Caco-2 (cell line): ENCODE data around the gene SPPL2B. TPM values are rescaled to one million over a fixed set of nuclear protein-coding genes. Genes with fewer than 3 reads are reported as not detected.

Experiments used
- BruUV-seq: library from RNA; stranded (reverse); fragments of 400-500 nt; replicated peaks from 2 replicates; lab custom pipeline; 2021; lab: Mats Ljungman, UMichigan
- CTCF ChIA-PET: fragments of 300-600 bp; sonication (Branson Sonifier 250); formaldehyde crosslinking; loops from one replicate; lab custom pipeline; 2022; ENCODE audit warnings: antibody characterized with exemption; lab: Charles Lee
- POLR2A ChIA-PET: fragments of 300-600 bp; sonication (Branson Sonifier 250); formaldehyde crosslinking; loops from one replicate; lab custom pipeline; 2022; ENCODE audit warnings: antibody characterized with exemption; lab: Charles Lee
- DNase-seq, 2 experiments: peaks; one replicate each; pipeline versions ENCODE4 v3.0.0 to v3.0.0-alpha.2; 2020 to 2022
- H3K27me3 ChIP-seq: replicated peaks from 2 replicates; pipeline ENCODE4 v1.6.0; 2011; ENCODE audit warnings: low read length; ENCODE audit not compliant: control insufficient read depth, insufficient read depth
- H3K36me3 ChIP-seq: 2 replicates; pipeline ENCODE4 v1.5.1; 2011; ENCODE audit warnings: low read length; ENCODE audit not compliant: control insufficient read depth, insufficient read depth
- H3K4me1 ChIP-seq: fragments of 250-450 bp; sonication (Bioruptor Pico); 2 replicates; pipeline ENCODE4 v1.5.1; 2020; ENCODE audit warnings: mild to moderate bottlenecking
- H3K4me3 ChIP-seq: 2 replicates; pipeline ENCODE4 v1.5.1; 2011; ENCODE audit warnings: low read depth, mild to moderate bottlenecking, control low read depth, low read length
- H3K9me3 ChIP-seq: fragments of 250-450 bp; sonication (Bioruptor Pico); 2 replicates; pipeline ENCODE4 v1.5.1; 2020; ENCODE audit warnings: mild to moderate bottlenecking, moderate library complexity
- H3K27ac Mint-ChIP-seq: one replicate; pipeline ENCODE4 v1.8.0; 2022; ENCODE audit warnings: mixed read lengths; ENCODE audit not compliant: unreplicated experiment
- H3K27me3 Mint-ChIP-seq: one replicate; pipeline ENCODE4 v1.8.0; 2022; ENCODE audit warnings: mixed read lengths; ENCODE audit not compliant: insufficient read depth, unreplicated experiment
- H3K36me3 Mint-ChIP-seq: one replicate; pipeline ENCODE4 v1.8.0; 2022; ENCODE audit warnings: mild to moderate bottlenecking, mixed read lengths; ENCODE audit not compliant: insufficient read depth, unreplicated experiment
- H3K4me1 Mint-ChIP-seq: one replicate; pipeline ENCODE4 v1.8.0; 2022; ENCODE audit warnings: low read depth, mixed read lengths; ENCODE audit not compliant: unreplicated experiment
- H3K4me3 Mint-ChIP-seq: one replicate; pipeline ENCODE4 v1.8.0; 2022; ENCODE audit warnings: mild to moderate bottlenecking, moderate library complexity, mixed read lengths; ENCODE audit not compliant: unreplicated experiment
- H3K9me3 Mint-ChIP-seq: one replicate; pipeline ENCODE4 v1.8.0; 2022; ENCODE audit warnings: mixed read lengths; ENCODE audit not compliant: unreplicated experiment
- CTCF ChIP-seq, 2 experiments: fragments of 200-600 bp in 1 of 2; IDR thresholded peaks; 1 replicate in 1 of 2; 2 replicates in 1 of 2; pipeline versions ENCODE4 v1.5.1 to v1.8.0; 2011 to 2022; ENCODE audit warnings: antibody characterized with exemption in 1 of 2, control low read depth in 1 of 2, inconsistent platforms in 1 of 2, low read depth in 1 of 2, low read length in 1 of 2, mild to moderate bottlenecking in 1 of 2, moderate library complexity in 1 of 2; ENCODE audit not compliant: insufficient read depth in 1 of 2, severe bottlenecking in 1 of 2, unreplicated experiment in 1 of 2
- intact Hi-C: fragments of 100-400 bp; cut with micrococcal nuclease; formaldehyde crosslinking; loops from one replicate; pipeline ENCODE4 v1.10.0; 2022; ENCODE audit not compliant: unreplicated experiment
- total RNA-seq: library from RNA; stranded (reverse); gene quantifications from 2 replicates; pipeline ENCODE4 v1.2.3, GENCODE V29; 2022

Gene SPPL2B
- total RNA-seq, 1 experiment from 2014 or later, result 92.3 TPM

- CTCF ChIA-PET, result no interaction called here
- peaks cover 2% of the 10 kb centered on the region for H3K27me3 ChIP-seq
- H3K27me3 Mint-ChIP-seq, result peaks cover 17% of the 10 kb centered on the region
These were observed 37.2 kb upstream of the SPPL2B start for GRCh38 chr19:2291185-2291751.

GRCh38 chr19:2294687-2295335 is 33.7 kb upstream of the SPPL2B start:
- H3K36me3 ChIP-seq, result no peaks in the 10 kb centered on the region
- no peaks in the 10 kb centered on the region for H3K4me1 Mint-ChIP-seq
- no peak overlapping the region for H3K4me3 Mint-ChIP-seq
- H3K9me3 Mint-ChIP-seq, result no peaks in the 10 kb centered on the region
- peaks cover 2% of the 10 kb centered on the region; the same call in 1 of the 2 replicates for H3K27me3 ChIP-seq
- no peaks in the 10 kb centered on the region for H3K9me3 ChIP-seq
- no TSS peak for BruUV-seq
- H3K36me3 Mint-ChIP-seq, result peaks cover 6% of the 10 kb centered on the region
- CTCF ChIA-PET, result interaction anchor here (0.6 kb wide), 1 partner anchor 468 kb away, joined by 3 read pairs; no protein-coding TSS in a partner anchor
- intact Hi-C loops, result no loop called here
- H3K27me3 Mint-ChIP-seq, result peaks cover 9% of the 10 kb centered on the region
- no peak for DNase-seq
- TF ChIP-seq CTCF (IDR thresholded peaks at IDR 0.05; ENCODE audit: insufficient read depth in 1 of 2, low read depth in 1 of 2, low read length in 1 of 2, severe bottlenecking in 1 of 2, unreplicated experiment in 1 of 2), result no peak
- peaks cover 13% of the 10 kb centered on the region for H3K4me1 ChIP-seq
- POLR2A ChIA-PET, result interaction anchor here (0.6 kb wide), 1 partner anchor 45 kb away, joined by 5 read pairs; no protein-coding TSS in a partner anchor
- no peak overlapping the region for H3K27ac Mint-ChIP-seq
- H3K4me3 ChIP-seq, result no peak overlapping the region

More at GRCh38 chr19:2291185-2291751, 37.2 kb upstream of the SPPL2B start:
- DNase-seq, result peak in 1 of 2 experiments; percentile 49
- TF ChIP-seq CTCF (IDR thresholded peaks at IDR 0.05; ENCODE audit: insufficient read depth in 1 of 2, low read depth in 1 of 2, low read length in 1 of 2, severe bottlenecking in 1 of 2, unreplicated experiment in 1 of 2), result no peak
- no peaks in the 10 kb centered on the region for H3K9me3 Mint-ChIP-seq
- Histone ChIP-seq H3K4me3 (peak overlapping the region; percentile 25), H3K4me1 (peaks cover 13% of the 10 kb centered on the region), H3K36me3 (no peaks in the 10 kb centered on the region), H3K9me3 (no peaks in the 10 kb centered on the region)
- no TSS peak for BruUV-seq
- H3K27ac Mint-ChIP-seq, result no peak overlapping the region
- POLR2A ChIA-PET, result no interaction called here
- H3K4me1 Mint-ChIP-seq, result no peaks in the 10 kb centered on the region
- intact Hi-C loops, result no loop called here
- peaks cover 6% of the 10 kb centered on the region for H3K36me3 Mint-ChIP-seq
- peak overlapping the region; percentile 61 for H3K4me3 Mint-ChIP-seq

- Mint-ChIP-seq H3K4me1 (no peaks in the 10 kb centered on the region), H3K9me3 (no peaks in the 10 kb centered on the region), H3K4me3 (no peak overlapping the region), H3K36me3 (peaks cover 4% of the 10 kb centered on the region), H3K27me3 (peaks cover 7% of the 10 kb centered on the region), H3K27ac (no peak overlapping the region)
- Histone ChIP-seq H3K9me3 (no peaks in the 10 kb centered on the region), H3K36me3 (no peaks in the 10 kb centered on the region), H3K27me3 (peaks cover 2% of the 10 kb centered on the region; the same call in 1 of the 2 replicates), H3K4me3 (no peak overlapping the region), H3K4me1 (peaks cover 3% of the 10 kb centered on the region)
- DNase-seq, result no peak
- intact Hi-C loops, result no loop called here
- no peak for TF ChIP-seq CTCF (IDR thresholded peaks at IDR 0.05; ENCODE audit: insufficient read depth in 1 of 2, low read depth in 1 of 2, low read length in 1 of 2, severe bottlenecking in 1 of 2, unreplicated experiment in 1 of 2)
- BruUV-seq, result no TSS peak
- ChIA-PET CTCF (no interaction called here), POLR2A (no interaction called here)
These were observed 32.3 kb upstream of the SPPL2B start for GRCh38 chr19:2296141-2296540.
